GM21423 (cell line): ENCODE results near the gene PPM1F.

Source experiments
- ATAC-seq: cut with Tn5 transposase; IDR thresholded peaks from one replicate; pipeline ENCODE4 v1.9.1; 2021; ENCODE audit warnings: mild to moderate bottlenecking, moderate library complexity; ENCODE audit not compliant: unreplicated experiment

PPM1F gene

GRCh38 chr22:21961127-21961867 is 8.6 kb upstream of the PPM1F start:
- no peak for ATAC-seq

- no peak for ATAC-seq
Measured at GRCh38 chr22:21960200-21961126, 7.8 kb upstream of the PPM1F start.

- ATAC-seq = no peak
Measured at GRCh38 chr22:21959274-21960074, 6.8 kb upstream of the PPM1F start.

- ATAC-seq = no peak
Measured at GRCh38 chr22:21958360-21959273, 6.0 kb upstream of the PPM1F start.

- peak; percentile 28 for ATAC-seq
Measured at GRCh38 chr22:21951931-21952465, 650 bp downstream of the PPM1F start.

GRCh38 chr22:21951062-21951461 is 1.6 kb downstream of the PPM1F start:
- ATAC-seq = no peak

- no peak for ATAC-seq
Measured at GRCh38 chr22:21949948-21950347, 2.7 kb downstream of the PPM1F start.

GRCh38 chr22:21949569-21949918 is 3.1 kb downstream of the PPM1F start:
- ATAC-seq = no peak

GRCh38 chr22:21948824-21949568 is 3.7 kb downstream of the PPM1F start:
- ATAC-seq = no peak

GRCh38 chr22:21948390-21948789 is 4.3 kb downstream of the PPM1F start:
- ATAC-seq = no peak

- ATAC-seq = no peak
Measured at GRCh38 chr22:21947040-21948014, 5.3 kb downstream of the PPM1F start.

GRCh38 chr22:21946262-21946925 is 6.3 kb downstream of the PPM1F start:
- ATAC-seq = no peak

GRCh38 chr22:21945453-21946261 is 7.0 kb downstream of the PPM1F start:
- ATAC-seq = no peak

GRCh38 chr22:21944871-21945270 is 7.8 kb downstream of the PPM1F start:
- no peak for ATAC-seq

GRCh38 chr22:21943571-21944448 is 8.8 kb downstream of the PPM1F start:
- no peak for ATAC-seq
